Caco-2 (cell line): ENCODE data around the gene SGO1. TPM values are rescaled to one million over a fixed set of nuclear protein-coding genes. Genes with fewer than 3 reads are reported as not detected.

Experiments used
- BruUV-seq: library from RNA; stranded (reverse); fragments of 400-500 nt; replicated peaks from 2 replicates; lab custom pipeline; 2021; lab: Mats Ljungman, UMichigan
- CTCF ChIA-PET: fragments of 300-600 bp; sonication (Branson Sonifier 250); formaldehyde crosslinking; loops from one replicate; lab custom pipeline; 2022; ENCODE audit warnings: antibody characterized with exemption; lab: Charles Lee
- POLR2A ChIA-PET: fragments of 300-600 bp; sonication (Branson Sonifier 250); formaldehyde crosslinking; loops from one replicate; lab custom pipeline; 2022; ENCODE audit warnings: antibody characterized with exemption; lab: Charles Lee
- DNase-seq, 2 experiments: peaks; one replicate each; pipeline versions ENCODE4 v3.0.0 to v3.0.0-alpha.2; 2020 to 2022
- H3K27me3 ChIP-seq: replicated peaks from 2 replicates; pipeline ENCODE4 v1.6.0; 2011; ENCODE audit warnings: low read length; ENCODE audit not compliant: control insufficient read depth, insufficient read depth
- H3K36me3 ChIP-seq: 2 replicates; pipeline ENCODE4 v1.5.1; 2011; ENCODE audit warnings: low read length; ENCODE audit not compliant: control insufficient read depth, insufficient read depth
- H3K4me1 ChIP-seq: fragments of 250-450 bp; sonication (Bioruptor Pico); 2 replicates; pipeline ENCODE4 v1.5.1; 2020; ENCODE audit warnings: mild to moderate bottlenecking
- H3K4me3 ChIP-seq: 2 replicates; pipeline ENCODE4 v1.5.1; 2011; ENCODE audit warnings: low read depth, mild to moderate bottlenecking, control low read depth, low read length
- H3K9me3 ChIP-seq: fragments of 250-450 bp; sonication (Bioruptor Pico); 2 replicates; pipeline ENCODE4 v1.5.1; 2020; ENCODE audit warnings: mild to moderate bottlenecking, moderate library complexity
- H3K27ac Mint-ChIP-seq: one replicate; pipeline ENCODE4 v1.8.0; 2022; ENCODE audit warnings: mixed read lengths; ENCODE audit not compliant: unreplicated experiment
- H3K27me3 Mint-ChIP-seq: one replicate; pipeline ENCODE4 v1.8.0; 2022; ENCODE audit warnings: mixed read lengths; ENCODE audit not compliant: insufficient read depth, unreplicated experiment
- H3K36me3 Mint-ChIP-seq: one replicate; pipeline ENCODE4 v1.8.0; 2022; ENCODE audit warnings: mild to moderate bottlenecking, mixed read lengths; ENCODE audit not compliant: insufficient read depth, unreplicated experiment
- H3K4me1 Mint-ChIP-seq: one replicate; pipeline ENCODE4 v1.8.0; 2022; ENCODE audit warnings: low read depth, mixed read lengths; ENCODE audit not compliant: unreplicated experiment
- H3K4me3 Mint-ChIP-seq: one replicate; pipeline ENCODE4 v1.8.0; 2022; ENCODE audit warnings: mild to moderate bottlenecking, moderate library complexity, mixed read lengths; ENCODE audit not compliant: unreplicated experiment
- H3K9me3 Mint-ChIP-seq: one replicate; pipeline ENCODE4 v1.8.0; 2022; ENCODE audit warnings: mixed read lengths; ENCODE audit not compliant: unreplicated experiment
- CTCF ChIP-seq, 2 experiments: fragments of 200-600 bp in 1 of 2; IDR thresholded peaks; 1 replicate in 1 of 2; 2 replicates in 1 of 2; pipeline versions ENCODE4 v1.5.1 to v1.8.0; 2011 to 2022; ENCODE audit warnings: antibody characterized with exemption in 1 of 2, control low read depth in 1 of 2, inconsistent platforms in 1 of 2, low read depth in 1 of 2, low read length in 1 of 2, mild to moderate bottlenecking in 1 of 2, moderate library complexity in 1 of 2; ENCODE audit not compliant: insufficient read depth in 1 of 2, severe bottlenecking in 1 of 2, unreplicated experiment in 1 of 2
- intact Hi-C: fragments of 100-400 bp; cut with micrococcal nuclease; formaldehyde crosslinking; loops from one replicate; pipeline ENCODE4 v1.10.0; 2022; ENCODE audit not compliant: unreplicated experiment
- total RNA-seq: library from RNA; stranded (reverse); gene quantifications from 2 replicates; pipeline ENCODE4 v1.2.3, GENCODE V29; 2022

The SGO1 gene
- total RNA-seq, 1 experiment from 2014 or later: 24.2 TPM

- H3K36me3 ChIP-seq: no peaks in the 10 kb centered on the region
- Mint-ChIP-seq H3K4me1 (no peaks in the 10 kb centered on the region), H3K27ac (no peak overlapping the region), H3K4me3 (no peak overlapping the region), H3K9me3 (no peaks in the 10 kb centered on the region), H3K36me3 (no peaks in the 10 kb centered on the region), H3K27me3 (no peaks in the 10 kb centered on the region)
- no peaks in the 10 kb centered on the region for H3K9me3 ChIP-seq
- intact Hi-C loops: no loop called here
- no TSS peak for BruUV-seq
- CTCF ChIA-PET: no interaction called here
- H3K4me3 ChIP-seq: no peak overlapping the region
- no peak for TF ChIP-seq CTCF (IDR thresholded peaks at IDR 0.05; ENCODE audit: insufficient read depth in 1 of 2, low read depth in 1 of 2, low read length in 1 of 2, severe bottlenecking in 1 of 2, unreplicated experiment in 1 of 2)
- POLR2A ChIA-PET: no interaction called here
- DNase-seq: no peak
- H3K4me1 ChIP-seq: no peaks in the 10 kb centered on the region
- no peaks in the 10 kb centered on the region for H3K27me3 ChIP-seq
These were observed 49.8 kb downstream of the SGO1 start for GRCh38 chr3:20136231-20136630.

GRCh38 chr3:20130106-20130505 is 55.9 kb downstream of the SGO1 start:
- TF ChIP-seq CTCF (IDR thresholded peaks at IDR 0.05; ENCODE audit: insufficient read depth in 1 of 2, low read depth in 1 of 2, low read length in 1 of 2, severe bottlenecking in 1 of 2, unreplicated experiment in 1 of 2): peak in 1 of 2 experiments; percentile 3
- no peak for DNase-seq
- BruUV-seq: no TSS peak
- H3K9me3 Mint-ChIP-seq: no peaks in the 10 kb centered on the region
- Histone ChIP-seq H3K27me3 (no peaks in the 10 kb centered on the region), H3K4me3 (no peak overlapping the region), H3K4me1 (no peaks in the 10 kb centered on the region), H3K36me3 (no peaks in the 10 kb centered on the region), H3K9me3 (no peaks in the 10 kb centered on the region)
- H3K4me3 Mint-ChIP-seq: no peak overlapping the region
- intact Hi-C loops: loop anchor here (1.0 kb wide), 1 partner anchor 210 kb away; no protein-coding TSS in a partner anchor
- H3K36me3 Mint-ChIP-seq: no peaks in the 10 kb centered on the region
- no peaks in the 10 kb centered on the region for H3K27me3 Mint-ChIP-seq
- no peak overlapping the region for H3K27ac Mint-ChIP-seq
- no peaks in the 10 kb centered on the region for H3K4me1 Mint-ChIP-seq
- CTCF ChIA-PET: no interaction called here
- POLR2A ChIA-PET: no interaction called here

- POLR2A ChIA-PET: no interaction called here
- no TSS peak for BruUV-seq
- no peaks in the 10 kb centered on the region for H3K9me3 Mint-ChIP-seq
These were observed 57.6 kb downstream of the SGO1 start for GRCh38 chr3:20128358-20128757.

More at GRCh38 chr3:20128358-20128757, 57.6 kb downstream of the SGO1 start:
- no peak for DNase-seq
- intact Hi-C loops: no loop called here
- Histone ChIP-seq H3K4me3 (no peak overlapping the region), H3K4me1 (no peaks in the 10 kb centered on the region), H3K27me3 (no peaks in the 10 kb centered on the region), H3K9me3 (no peaks in the 10 kb centered on the region), H3K36me3 (no peaks in the 10 kb centered on the region)
- Mint-ChIP-seq H3K36me3 (no peaks in the 10 kb centered on the region), H3K27me3 (no peaks in the 10 kb centered on the region), H3K27ac (no peak overlapping the region), H3K4me3 (no peak overlapping the region), H3K4me1 (no peaks in the 10 kb centered on the region)
- TF ChIP-seq CTCF (IDR thresholded peaks at IDR 0.05; ENCODE audit: insufficient read depth in 1 of 2, low read depth in 1 of 2, low read length in 1 of 2, severe bottlenecking in 1 of 2, unreplicated experiment in 1 of 2): no peak
- CTCF ChIA-PET: no interaction called here
